ENCODE data around the gene SPACA4.
A peak's percentile ranks its signal among the peaks of the same experiment; 100 is the strongest.
"Not testable (repeated sequence)": the region's sequence is repeated elsewhere in the genome, so short reads cannot be mapped to it uniquely, and the experiment has no call there.

The SPACA4 gene

GRCh38 chr19:48627865-48628314 lies 21.3 kb downstream of the SPACA4 start:
- H3K36me3 ChIP-seq (ENCODE audit: insufficient read depth, insufficient read length, low read length) = peaks cover 12% of the 10 kb centered on the region
- no peak overlapping the region for H3K9ac ChIP-seq (ENCODE audit: insufficient read length, low read depth)
- no peak overlapping the region for H3K4me3 ChIP-seq (ENCODE audit: insufficient read length, low read depth)
- no peak for TF ChIP-seq YY1 (IDR thresholded peaks at IDR 0.05; ENCODE audit: insufficient read depth, insufficient read length)
- no peaks in the 10 kb centered on the region for H3K9me3 ChIP-seq (ENCODE audit: insufficient read depth, low read length)
- DNase-seq (ENCODE audit: low read depth, low spot score) = no peak
- no peaks in the 10 kb centered on the region for H3K27me3 ChIP-seq (ENCODE audit: insufficient read depth, insufficient read length)
- H3K4me1 ChIP-seq (ENCODE audit: insufficient read depth, insufficient read length) = peaks cover 10% of the 10 kb centered on the region

GRCh38 chr19:48628486-48629296 lies 22.1 kb downstream of the SPACA4 start:
- peaks cover 12% of the 10 kb centered on the region for H3K4me1 ChIP-seq (ENCODE audit: insufficient read depth, insufficient read length)
- DNase-seq (ENCODE audit: low read depth, low spot score) = no peak
- no peak overlapping the region for H3K9ac ChIP-seq (ENCODE audit: insufficient read length, low read depth)
- H3K36me3 ChIP-seq (ENCODE audit: insufficient read depth, insufficient read length, low read length) = peaks cover 12% of the 10 kb centered on the region
- no peaks in the 10 kb centered on the region for H3K27me3 ChIP-seq (ENCODE audit: insufficient read depth, insufficient read length)
- H3K4me3 ChIP-seq (ENCODE audit: insufficient read length, low read depth) = no peak overlapping the region
- TF ChIP-seq YY1 (IDR thresholded peaks at IDR 0.05; ENCODE audit: insufficient read depth, insufficient read length) (no peak), ZNF274 (IDR thresholded peaks at IDR 0.05; ENCODE audit: low read depth, low read length) (no peak), SUZ12 (IDR thresholded peaks at IDR 0.05; ENCODE audit: extremely low read depth, insufficient read depth, insufficient read length) (no peak)
- no peaks in the 10 kb centered on the region for H3K9me3 ChIP-seq (ENCODE audit: insufficient read depth, low read length)

GRCh38 chr19:48629297-48629598 lies 22.7 kb downstream of the SPACA4 start:
- H3K4me3 ChIP-seq (ENCODE audit: insufficient read length, low read depth) = no peak overlapping the region
- no peak for DNase-seq (ENCODE audit: low read depth, low spot score)
- H3K36me3 ChIP-seq (ENCODE audit: insufficient read depth, insufficient read length, low read length) = peaks cover 12% of the 10 kb centered on the region
- no peaks in the 10 kb centered on the region for H3K27me3 ChIP-seq (ENCODE audit: insufficient read depth, insufficient read length)
- TF ChIP-seq SUZ12 (IDR thresholded peaks at IDR 0.05; ENCODE audit: extremely low read depth, insufficient read depth, insufficient read length) (no peak), YY1 (IDR thresholded peaks at IDR 0.05; ENCODE audit: insufficient read depth, insufficient read length) (no peak), ZNF274 (IDR thresholded peaks at IDR 0.05; ENCODE audit: low read depth, low read length) (no peak)
- no peaks in the 10 kb centered on the region for H3K9me3 ChIP-seq (ENCODE audit: insufficient read depth, low read length)
- H3K4me1 ChIP-seq (ENCODE audit: insufficient read depth, insufficient read length) = peaks cover 12% of the 10 kb centered on the region
- H3K9ac ChIP-seq (ENCODE audit: insufficient read length, low read depth) = no peak overlapping the region

- Histone ChIP-seq H3K4me1 (ENCODE audit: insufficient read depth, insufficient read length) (peaks cover 12% of the 10 kb centered on the region), H3K9me3 (ENCODE audit: insufficient read depth, low read length) (no peaks in the 10 kb centered on the region), H3K27me3 (ENCODE audit: insufficient read depth, insufficient read length) (no peaks in the 10 kb centered on the region), H3K36me3 (ENCODE audit: insufficient read depth, insufficient read length, low read length) (peaks cover 12% of the 10 kb centered on the region), H3K4me3 (ENCODE audit: insufficient read length, low read depth) (no peak overlapping the region), H3K9ac (ENCODE audit: insufficient read length, low read depth) (peak overlapping the region; percentile 81)
- DNase-seq (ENCODE audit: low read depth, low spot score) = peak; percentile 74
- TF ChIP-seq SUZ12 (IDR thresholded peaks at IDR 0.05; ENCODE audit: extremely low read depth, insufficient read depth, insufficient read length) = no peak
- TF ChIP-seq YY1 (IDR thresholded peaks at IDR 0.05; ENCODE audit: insufficient read depth, insufficient read length) = no peak
- TF ChIP-seq ZNF274 (IDR thresholded peaks at IDR 0.05; ENCODE audit: low read depth, low read length) = no peak
Observed at GRCh38 chr19:48629599-48630295, 23.2 kb downstream of the SPACA4 start.

GRCh38 chr19:48630296-48631063 lies 23.9 kb downstream of the SPACA4 start:
- no peak for DNase-seq (ENCODE audit: low read depth, low spot score)
- TF ChIP-seq ZNF274 (IDR thresholded peaks at IDR 0.05; ENCODE audit: low read depth, low read length) (no peak), YY1 (IDR thresholded peaks at IDR 0.05; ENCODE audit: insufficient read depth, insufficient read length) (no peak), SUZ12 (IDR thresholded peaks at IDR 0.05; ENCODE audit: extremely low read depth, insufficient read depth, insufficient read length) (no peak)
- peaks cover 12% of the 10 kb centered on the region for H3K4me1 ChIP-seq (ENCODE audit: insufficient read depth, insufficient read length)
- H3K9me3 ChIP-seq (ENCODE audit: insufficient read depth, low read length) = no peaks in the 10 kb centered on the region
- H3K36me3 ChIP-seq (ENCODE audit: insufficient read depth, insufficient read length, low read length) = peaks cover 12% of the 10 kb centered on the region
- H3K4me3 ChIP-seq (ENCODE audit: insufficient read length, low read depth) = peak overlapping the region; percentile 18
- H3K9ac ChIP-seq (ENCODE audit: insufficient read length, low read depth) = peak overlapping the region; percentile 81
- peaks cover under 1% of the 10 kb centered on the region for H3K27me3 ChIP-seq (ENCODE audit: insufficient read depth, insufficient read length)

GRCh38 chr19:48631225-48631624 lies 24.7 kb downstream of the SPACA4 start:
- H3K36me3 ChIP-seq (ENCODE audit: insufficient read depth, insufficient read length, low read length) = peaks cover 12% of the 10 kb centered on the region
- H3K4me3 ChIP-seq (ENCODE audit: insufficient read length, low read depth) = no peak overlapping the region
- DNase-seq (ENCODE audit: low read depth, low spot score) = no peak
- H3K9me3 ChIP-seq (ENCODE audit: insufficient read depth, low read length) = no peaks in the 10 kb centered on the region
- TF ChIP-seq ZNF274 (IDR thresholded peaks at IDR 0.05; ENCODE audit: low read depth, low read length) (no peak), YY1 (IDR thresholded peaks at IDR 0.05; ENCODE audit: insufficient read depth, insufficient read length) (no peak), SUZ12 (IDR thresholded peaks at IDR 0.05; ENCODE audit: extremely low read depth, insufficient read depth, insufficient read length) (no peak)
- peak overlapping the region; percentile 81 for H3K9ac ChIP-seq (ENCODE audit: insufficient read length, low read depth)
- peaks cover 8% of the 10 kb centered on the region for H3K27me3 ChIP-seq (ENCODE audit: insufficient read depth, insufficient read length)
- H3K4me1 ChIP-seq (ENCODE audit: insufficient read depth, insufficient read length) = peaks cover 12% of the 10 kb centered on the region

GRCh38 chr19:48632286-48632685 lies 25.7 kb downstream of the SPACA4 start:
- H3K9me3 ChIP-seq (ENCODE audit: insufficient read depth, low read length); DNase-seq (ENCODE audit: low read depth, low spot score); H3K4me3 ChIP-seq (ENCODE audit: insufficient read length, low read depth); H3K9ac ChIP-seq (ENCODE audit: insufficient read length, low read depth); H3K36me3 ChIP-seq (ENCODE audit: insufficient read depth, insufficient read length, low read length): not testable (repeated sequence)
- peaks cover 12% of the 10 kb centered on the region for H3K4me1 ChIP-seq (ENCODE audit: insufficient read depth, insufficient read length)
- peaks cover 15% of the 10 kb centered on the region for H3K27me3 ChIP-seq (ENCODE audit: insufficient read depth, insufficient read length)

Data from NT2/D1 (cell line).